NCI-H446 treated with DMSO at 0.1 percent for 48 hours (cell line): ENCODE data around the gene SLC17A5.
"Not testable (repeated sequence)": the region's sequence is repeated elsewhere in the genome, so short reads cannot be mapped to it uniquely, and the experiment has no call there.

Experiments used
- DNase-seq: peaks from one replicate; lab custom pipeline; 2025; lab: John Stamatoyannopoulos, UW

Gene SLC17A5

DNA sequence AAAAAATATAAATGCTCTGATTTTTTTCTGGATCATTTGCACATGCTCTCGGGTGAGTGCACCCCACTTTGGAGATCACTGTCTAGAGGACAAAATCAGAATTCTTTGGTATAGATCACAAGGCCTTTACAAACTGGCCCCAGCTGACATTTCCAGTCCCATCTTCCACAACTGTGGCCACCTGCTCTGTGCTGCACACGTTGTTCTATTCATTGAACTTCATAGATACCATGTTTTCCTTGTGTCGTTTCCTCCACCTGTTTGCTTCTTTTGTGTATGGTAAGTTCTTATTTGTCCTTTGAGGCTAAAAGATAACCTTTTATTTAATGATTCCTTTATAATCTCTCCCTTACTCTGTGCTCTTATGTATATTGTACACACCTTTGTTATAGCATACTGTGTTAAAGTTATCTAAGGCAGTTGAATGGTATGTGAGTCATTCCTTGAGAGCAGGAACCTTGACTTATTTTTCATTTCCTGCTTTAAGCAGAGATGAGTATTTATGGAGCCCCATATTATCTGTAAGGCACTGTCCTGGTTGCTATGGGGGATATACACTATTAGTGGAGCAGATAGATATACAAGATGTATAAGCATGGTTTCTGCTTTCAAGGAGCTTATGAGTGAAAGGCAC, 12.0 kb upstream of the SLC17A5 start:
- no peak for DNase-seq

DNA sequence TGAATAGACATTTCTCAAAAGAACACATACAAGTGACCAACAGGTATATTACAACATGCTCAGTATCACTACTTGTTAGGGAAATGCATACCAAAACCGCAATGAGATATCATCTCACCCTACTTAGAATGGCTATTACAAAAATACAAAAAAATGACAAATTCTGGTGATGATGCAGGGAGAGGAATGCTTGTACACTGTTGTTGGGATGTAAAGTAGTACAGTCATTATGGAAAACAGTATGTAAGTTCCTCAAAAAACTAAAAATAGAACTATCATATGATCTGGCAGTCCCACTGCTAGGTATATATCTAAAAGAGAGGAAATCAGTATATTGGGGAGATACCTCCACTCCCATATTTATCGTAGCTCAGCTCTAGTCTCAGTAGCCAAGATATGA, 10.9 kb upstream of the SLC17A5 start:
- no peak for DNase-seq

DNA sequence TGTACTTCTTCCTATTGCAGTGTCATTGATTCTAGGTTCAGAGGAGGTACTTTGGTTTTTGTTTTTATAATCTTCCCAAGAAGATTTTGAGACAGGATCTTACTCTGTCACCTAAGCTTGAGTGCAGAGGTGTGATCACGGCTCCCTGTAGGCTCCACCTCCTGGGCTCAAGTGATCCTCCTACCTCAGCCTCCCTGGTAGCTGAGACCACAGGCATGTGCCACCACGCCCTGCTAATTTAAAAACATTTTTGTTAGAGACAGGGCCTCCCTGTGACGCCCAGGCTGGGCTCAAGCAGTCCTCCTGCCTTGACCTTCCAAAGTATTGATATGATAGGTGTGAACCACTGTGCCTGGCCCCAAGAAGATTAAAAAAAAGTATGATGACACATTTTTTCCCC, 3.4 kb upstream of the SLC17A5 start:
- no peak for DNase-seq

DNA sequence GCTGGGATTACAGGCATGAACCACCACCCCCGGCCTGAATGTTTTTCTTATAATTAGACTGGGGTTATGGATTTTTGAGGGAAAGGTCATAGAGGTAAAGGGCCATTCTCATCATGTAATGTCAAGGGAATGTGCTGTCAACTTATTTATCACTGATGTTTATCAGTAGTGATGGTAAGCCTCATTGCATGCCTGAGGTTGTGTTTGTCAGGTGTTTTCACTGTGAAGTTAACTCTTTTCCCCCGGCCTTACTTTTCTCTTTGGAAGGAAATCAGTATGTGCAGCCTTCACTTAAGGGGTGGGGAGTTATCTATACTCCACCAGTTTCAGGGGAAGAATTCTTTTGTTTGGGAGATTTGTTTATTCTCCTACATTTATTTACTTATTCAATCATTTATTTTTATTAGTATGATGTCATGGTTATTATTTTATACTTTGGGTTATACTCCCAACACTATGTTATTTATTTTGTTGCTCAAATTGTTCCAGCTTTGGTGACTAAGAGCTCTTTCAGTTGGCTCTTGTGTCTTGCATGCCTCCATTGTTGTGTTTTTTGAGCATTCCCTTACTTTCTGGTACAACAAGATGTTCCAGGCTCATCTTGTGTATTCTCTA, 2.8 kb upstream of the SLC17A5 start:
- no peak for DNase-seq

DNA sequence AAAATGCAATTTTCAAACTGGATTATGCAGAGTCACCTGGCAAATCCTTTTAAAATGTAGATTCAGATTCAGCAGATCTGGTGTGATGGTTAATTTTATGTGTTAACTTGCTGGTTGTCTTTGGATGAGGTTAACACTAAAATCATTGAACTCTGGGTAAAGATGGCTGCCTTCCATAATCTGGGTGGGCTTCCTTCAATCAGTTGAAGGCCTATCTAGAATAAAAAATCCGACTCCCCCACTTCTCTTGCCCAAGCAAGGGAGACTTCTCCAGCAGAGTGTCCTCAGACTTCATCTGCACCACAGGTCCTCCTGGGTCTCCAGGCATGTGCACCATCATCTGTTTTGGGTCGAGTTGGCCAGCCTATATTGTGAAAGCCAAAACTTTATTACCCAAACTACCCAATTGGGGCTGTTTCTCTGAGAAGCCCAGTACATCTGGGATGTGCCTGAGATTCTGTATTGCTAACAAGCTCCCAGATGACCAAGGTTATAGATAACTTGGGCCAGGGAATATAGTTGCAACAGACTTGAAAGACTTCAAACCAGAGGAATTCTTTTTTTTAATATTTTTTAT, 1.6 kb upstream of the SLC17A5 start:
- DNase-seq = no peak

DNA sequence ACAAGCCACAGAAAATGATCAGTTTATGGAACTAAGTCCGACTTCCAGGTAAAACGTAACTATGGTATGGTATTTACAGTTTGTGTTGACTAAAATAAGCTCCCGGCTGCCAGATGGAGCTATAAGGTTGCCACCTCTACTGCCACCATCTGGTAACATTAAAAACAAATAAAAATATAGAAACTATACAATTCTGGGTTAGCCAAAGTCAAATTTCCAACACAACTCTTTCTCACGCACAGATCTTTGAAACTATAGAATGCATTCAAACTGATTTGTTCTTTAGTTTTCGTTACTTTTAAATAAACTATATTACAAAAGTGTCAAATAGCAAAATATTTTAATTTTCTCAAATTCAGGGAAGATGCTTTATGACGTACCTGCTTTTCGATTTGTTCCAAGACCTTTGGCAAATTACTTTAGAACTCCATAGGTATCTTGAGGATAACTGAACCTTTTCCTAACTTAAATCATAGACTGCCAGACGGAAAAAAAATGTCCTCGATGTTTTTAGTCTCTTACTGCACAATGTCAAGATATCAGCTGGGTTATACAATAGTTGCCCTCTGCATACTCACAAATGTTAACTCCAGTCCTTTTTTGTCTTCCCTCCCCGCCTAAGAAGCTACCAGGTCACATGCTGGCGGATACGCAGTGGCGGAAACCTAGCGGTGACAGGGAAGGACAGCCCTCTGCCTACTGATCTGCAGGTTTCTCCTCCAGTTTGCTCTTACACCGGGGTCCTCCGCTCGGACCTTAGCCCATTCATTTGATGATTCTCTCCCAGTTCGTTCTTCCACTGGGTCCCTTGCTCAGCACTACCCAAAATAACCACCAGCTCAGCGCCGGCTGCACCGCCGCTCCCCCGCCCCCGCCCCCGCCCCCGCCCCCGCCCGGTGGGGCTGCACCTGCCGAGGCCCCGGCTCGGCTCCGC, 888 bp downstream of the SLC17A5 start:
- peak; percentile 2 for DNase-seq

DNA sequence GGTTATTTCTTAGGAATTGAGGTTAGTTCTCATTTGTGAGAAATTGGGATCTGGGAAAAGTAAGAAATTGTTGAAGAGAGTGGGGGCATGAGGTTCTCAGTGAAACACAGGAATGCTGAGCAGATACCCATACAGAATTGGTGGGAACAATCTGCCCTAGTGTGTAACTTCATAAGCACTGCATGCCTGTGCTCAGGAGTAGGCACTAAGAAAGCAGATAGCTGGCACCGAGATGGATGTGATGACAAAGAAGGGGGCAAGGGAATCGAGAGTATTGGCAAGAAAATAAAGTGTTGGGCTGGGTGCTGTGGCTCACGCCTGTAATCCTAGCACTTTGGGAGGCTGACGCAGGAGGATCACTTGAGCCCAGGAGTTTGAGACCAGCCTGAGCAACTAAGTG, 4.0 kb downstream of the SLC17A5 start:
- no peak for DNase-seq

DNA sequence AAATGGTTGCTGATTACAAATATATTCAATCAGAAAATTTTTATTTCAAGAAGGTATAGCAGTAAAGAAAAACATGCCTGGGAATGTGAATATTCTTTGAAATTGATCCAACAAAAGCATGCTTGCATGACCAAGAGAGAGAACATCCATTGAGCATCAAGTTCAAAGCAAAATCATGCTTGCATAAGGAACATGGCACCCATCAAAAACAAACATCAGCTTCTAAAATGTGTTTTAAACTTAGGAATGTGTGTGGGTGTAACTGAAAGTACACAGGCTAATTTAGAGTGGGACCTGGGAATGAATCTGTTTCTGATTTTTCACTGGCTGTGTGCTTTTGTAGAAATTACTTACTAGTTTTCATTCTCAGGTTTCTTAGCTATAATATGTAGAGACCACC, 5.6 kb downstream of the SLC17A5 start:
- DNase-seq = no peak

DNA sequence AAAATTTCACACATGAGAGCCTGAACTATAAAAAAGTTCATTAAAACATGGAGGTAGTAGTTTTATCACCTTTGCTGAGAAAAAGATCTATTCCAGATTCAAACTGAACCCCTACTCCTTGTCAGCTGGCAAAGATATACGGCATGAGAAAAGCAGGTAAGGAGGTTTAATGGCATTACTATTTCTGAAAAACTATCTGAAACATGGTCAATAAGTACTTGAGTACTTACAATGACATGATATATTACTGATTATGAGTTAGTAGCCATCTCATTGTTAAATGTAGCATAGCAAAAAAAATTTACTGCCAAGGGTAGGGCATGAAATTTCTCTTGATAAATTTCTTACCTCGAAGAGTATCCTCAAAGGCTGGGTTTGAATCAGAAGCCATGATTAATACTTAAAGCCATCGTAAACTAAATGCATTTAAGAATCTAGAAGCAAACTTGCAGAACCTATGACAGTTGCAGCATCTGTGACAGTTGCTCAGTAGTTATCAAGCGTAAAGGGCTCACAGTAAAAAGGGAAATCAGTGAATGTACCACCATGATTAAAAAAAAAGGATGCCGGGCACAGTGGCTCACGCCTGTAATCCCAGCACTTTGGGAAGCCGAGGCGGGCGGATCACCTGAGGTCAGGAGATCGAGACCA, 8.7 kb downstream of the SLC17A5 start:
- DNase-seq = no peak

DNA sequence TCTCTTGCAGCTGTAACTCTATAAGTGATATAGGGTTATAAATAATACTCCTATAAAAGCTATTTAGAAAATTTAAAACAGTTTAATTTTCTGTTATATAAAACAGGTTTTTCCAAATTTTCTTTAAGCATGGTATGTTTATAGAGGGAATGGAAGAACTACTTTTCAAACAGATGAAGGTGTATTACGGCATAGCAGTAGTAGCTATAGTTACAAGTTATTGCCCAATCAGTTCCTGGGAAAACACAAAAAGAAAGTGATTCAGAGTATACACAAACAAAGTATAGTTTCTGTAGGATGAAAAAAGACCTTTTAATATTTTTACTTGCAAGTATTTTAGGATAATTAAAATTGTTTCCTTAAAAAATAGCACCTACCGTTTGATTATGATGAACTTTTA, 9.8 kb downstream of the SLC17A5 start:
- DNase-seq = no peak

DNA sequence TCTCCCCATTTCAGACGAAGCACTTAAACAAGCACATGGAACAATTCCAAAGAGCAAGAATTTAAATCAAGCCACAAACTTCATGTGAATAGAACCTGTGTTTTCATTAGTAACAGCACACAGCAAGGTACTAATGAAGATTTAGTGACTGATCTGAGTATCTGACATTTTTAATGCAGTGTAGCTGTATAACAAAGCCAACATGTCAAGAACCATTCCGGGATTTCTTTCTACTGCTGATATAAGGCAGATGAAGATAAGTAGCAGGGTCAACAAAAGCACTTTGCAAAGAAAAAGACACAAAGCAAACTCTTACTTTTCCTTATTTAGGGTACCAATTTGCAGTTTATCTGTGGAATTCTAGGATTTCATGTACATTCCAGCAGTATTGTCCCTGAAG, 11.3 kb downstream of the SLC17A5 start:
- DNase-seq = no peak

DNA sequence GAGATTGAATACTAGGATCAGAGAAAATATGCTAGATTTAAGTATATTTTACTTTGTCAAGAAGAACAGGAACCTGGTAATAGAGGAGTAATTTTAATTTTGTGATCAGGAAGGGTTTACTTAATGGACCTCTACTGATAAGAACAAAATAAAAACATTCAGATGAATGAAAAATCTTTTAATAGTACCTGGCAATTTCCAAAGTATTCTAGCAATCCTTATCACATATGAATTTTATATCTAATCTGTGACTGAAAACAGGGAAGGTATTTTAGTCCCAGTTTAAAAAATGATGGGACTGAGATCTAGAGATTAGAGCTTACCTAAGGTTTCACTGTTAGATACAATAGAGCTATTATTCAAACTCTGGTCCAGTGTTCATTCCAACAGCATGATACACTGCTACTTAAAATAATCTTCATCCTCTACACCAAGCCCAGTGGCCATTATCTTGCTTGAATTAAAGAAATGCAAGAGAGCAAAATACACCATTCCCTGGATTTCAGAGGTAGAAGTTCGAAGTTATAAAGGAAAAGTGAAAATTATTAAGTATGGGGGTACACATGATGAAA, 13.5 kb downstream of the SLC17A5 start:
- DNase-seq = no peak

DNA sequence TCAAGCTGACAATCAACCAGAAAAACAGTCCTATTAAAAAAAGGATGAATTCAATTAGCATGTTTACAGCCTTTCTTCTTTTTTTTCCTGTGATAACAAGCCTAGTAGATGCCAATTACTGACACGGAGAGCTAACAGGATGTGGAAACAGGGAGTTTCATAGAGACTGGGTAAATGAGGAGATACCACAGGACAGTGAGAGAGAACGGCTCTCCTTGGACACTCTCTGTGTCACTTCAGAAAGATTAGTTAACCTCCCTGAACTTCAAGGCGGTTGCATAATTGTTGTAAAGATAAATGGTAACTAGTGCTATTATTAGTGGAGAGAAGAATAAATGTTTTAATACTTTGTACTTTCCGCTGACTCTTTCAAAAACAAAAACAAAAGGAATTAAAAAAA, 14.8 kb downstream of the SLC17A5 start:
- no peak for DNase-seq

DNA sequence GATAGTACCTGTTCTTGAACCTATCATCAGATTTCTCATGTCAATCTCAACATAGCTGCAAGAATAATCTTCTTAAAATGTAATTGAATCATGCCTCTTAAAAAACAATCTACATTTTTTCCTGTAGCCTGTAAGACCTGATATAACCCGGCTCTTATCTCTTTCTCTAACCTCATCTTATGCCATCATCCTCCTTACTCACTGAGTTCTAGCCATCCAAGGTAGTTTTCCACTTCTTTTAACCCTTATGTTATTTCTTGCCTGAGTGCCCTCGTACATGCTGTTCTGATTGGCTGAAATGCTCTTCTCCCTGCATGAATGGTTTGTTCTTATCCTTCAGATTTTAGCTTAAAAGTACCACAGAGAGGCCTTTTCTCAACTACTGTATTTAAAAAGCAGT, 16.4 kb downstream of the SLC17A5 start:
- DNase-seq = no peak

DNA sequence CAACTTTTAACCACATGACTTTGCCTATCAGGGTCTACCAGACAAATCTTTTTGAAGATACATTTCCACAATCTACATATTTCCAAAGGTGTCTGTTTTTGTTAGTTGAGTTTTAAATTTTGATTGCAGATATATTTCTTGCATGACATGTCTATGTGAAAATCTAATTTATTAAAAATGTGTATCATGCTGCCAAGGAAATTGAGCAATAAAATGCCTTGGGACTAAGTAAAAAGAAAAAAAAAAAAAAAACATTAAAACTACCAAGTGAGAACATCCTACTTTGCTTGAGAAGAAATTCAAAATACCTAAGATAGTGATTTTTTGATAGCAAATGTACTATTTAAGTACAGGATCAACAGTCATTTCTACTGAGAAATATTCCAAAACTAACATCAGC, 17.7 kb downstream of the SLC17A5 start:
- DNase-seq = no peak

DNA sequence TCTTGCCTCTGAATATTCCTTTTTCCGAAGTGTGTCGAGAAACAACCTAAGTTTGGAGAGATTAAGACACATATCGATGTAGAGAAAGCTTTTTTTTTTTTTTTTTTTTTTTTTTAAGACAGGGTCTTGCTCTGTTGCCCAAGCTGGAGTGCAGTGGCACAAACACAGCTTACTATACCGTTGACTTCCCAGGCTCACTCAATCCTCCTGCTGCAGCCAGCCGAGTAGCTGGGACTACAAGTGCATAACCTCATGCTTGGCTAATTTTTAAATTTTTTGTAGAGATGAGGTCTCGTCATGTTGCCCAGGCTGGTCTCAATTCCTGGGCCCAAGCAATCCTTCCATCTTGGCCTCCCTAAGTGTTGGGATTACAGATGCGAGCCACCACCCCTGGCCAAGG, 21.4 kb downstream of the SLC17A5 start:
- no peak for DNase-seq

DNA sequence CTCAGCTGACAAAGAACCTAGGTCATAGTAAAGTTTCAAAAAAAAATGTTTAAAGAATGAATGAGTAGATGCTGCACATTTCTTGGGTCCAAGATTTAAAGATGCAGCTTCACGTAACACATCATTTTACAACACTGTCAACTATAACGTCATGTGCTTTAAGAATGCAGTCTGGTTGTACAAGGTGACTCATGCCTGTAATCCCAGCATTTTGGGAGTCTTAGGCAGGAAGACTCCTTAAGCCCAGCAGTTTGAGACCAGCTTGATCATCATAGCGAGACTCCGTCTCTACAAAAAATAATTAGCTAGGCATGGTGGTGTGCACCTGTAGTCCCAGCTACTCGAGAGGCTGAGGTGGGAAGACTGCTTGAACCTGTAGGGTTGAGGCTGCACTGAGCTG, 21.9 kb downstream of the SLC17A5 start:
- DNase-seq = no peak

DNA sequence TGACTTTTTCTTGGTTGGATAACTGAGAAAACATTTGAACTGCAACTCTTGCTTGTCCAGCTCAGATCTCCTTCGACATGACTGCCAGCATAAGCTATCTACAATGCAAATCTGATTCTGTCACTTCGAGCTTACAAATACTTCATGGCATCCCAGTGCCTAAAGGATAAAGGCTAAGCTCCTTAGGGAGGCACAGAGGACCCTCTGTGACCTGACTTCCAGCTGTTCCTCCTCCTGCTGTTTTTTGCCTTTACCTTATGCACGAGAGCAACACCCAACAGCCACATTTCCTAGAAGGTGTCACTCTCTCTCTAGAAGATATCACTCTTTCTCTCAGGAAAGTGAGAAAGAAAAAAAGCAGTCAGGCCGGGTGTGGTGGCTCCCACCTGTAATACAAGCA, 23.4 kb downstream of the SLC17A5 start:
- no peak for DNase-seq

DNA sequence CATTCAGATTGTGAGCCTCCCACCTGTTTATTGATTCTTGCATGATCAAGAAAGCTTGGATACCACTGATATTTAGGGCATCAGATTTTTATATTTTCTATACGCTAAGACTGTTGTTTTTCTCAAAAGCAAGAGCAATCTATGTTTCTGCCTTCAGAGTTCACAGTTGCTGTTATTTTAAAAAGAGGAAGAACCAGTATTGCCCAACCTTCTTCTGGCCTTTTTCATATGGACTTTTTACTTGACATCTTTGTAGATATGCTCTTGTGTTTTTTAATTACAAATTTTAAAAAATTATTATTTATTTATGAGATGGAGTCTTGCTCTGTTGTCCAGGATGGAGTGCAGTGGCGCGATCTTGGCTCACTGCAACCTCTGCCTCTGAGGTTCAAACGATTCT, 28.9 kb downstream of the SLC17A5 start:
- no peak for DNase-seq

DNA sequence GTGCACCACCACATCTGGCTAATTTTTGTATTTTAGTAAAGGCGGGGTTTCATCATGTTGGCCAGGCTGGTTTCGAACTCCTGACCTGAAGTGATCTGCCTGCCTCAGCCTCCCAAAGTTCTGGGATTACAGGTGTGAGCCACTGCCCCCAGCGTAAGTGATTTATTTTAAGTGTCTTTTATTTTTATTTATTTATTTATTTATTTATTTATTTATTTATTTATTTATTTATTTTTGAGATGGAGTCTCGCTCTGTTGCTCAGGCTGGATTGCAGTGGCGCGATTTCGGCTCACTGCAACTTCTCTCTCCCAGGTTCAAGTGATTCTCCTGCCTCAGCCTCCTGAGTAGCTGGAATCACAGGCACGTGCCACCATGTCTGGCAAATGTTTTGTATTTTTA, 30.3 kb downstream of the SLC17A5 start:
- not testable (repeated sequence) for DNase-seq

DNA sequence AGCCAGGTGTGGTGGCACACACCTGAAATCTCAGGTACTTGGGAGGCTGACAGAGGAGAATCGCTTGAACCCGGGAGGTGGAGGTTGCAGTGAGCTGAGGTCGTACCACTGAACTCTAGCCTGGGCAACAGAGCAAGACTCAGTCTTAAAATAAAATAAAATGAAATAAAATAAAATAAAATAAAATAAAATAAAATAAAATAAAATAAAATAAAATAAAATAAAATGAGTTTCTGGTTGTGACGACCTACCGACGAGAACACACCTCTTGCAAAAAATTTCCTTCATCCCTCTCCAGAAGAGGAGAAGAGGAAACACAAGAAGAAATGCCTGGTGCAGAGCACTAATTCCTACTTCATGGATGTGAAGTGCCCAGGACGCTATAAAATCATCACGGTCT, 35.7 kb downstream of the SLC17A5 start:
- DNase-seq = not testable (repeated sequence)

DNA sequence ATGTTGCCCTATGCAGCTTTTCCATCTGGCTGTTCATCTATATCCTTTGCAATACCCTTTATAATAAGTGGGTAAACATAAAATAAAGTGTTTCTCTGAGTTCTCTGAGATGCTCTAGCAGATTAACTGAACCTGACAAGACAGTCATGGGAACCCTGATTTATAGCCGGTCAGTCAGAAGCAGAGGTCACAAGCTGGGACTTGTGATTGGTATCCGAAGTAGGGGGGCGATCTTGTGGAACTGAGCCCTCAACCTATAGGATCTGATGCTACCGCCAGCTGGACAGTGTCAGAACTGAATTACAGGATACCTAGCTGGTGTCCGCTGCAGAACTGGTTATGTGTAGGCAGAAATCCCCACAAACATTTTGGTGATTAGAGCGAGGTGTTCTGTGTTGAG, 39.0 kb downstream of the SLC17A5 start:
- DNase-seq = no peak
